Heart left ventricle (tissue), 13 donors: Measurements from ENCODE around the gene IDNK.

Experiments used
- CTCF ChIP-seq, 12 donors: fragments of 200-600 bp; sonication (generic) in 4 of 12; IDR thresholded peaks; one replicate each; pipeline versions ENCODE4 v1.5.0 to v1.8.0; 2018 to 2022; ENCODE audit warnings: antibody characterized with exemption in 12 of 12, mild to moderate bottlenecking in 5 of 12
- POLR2A ChIP-seq, 2 donors: fragments of 450-650 bp; IDR thresholded peaks; one replicate each; pipeline ENCODE4 v1.6.1; 2017; ENCODE audit warnings: antibody characterized with exemption in 2 of 2, mild to moderate bottlenecking in 2 of 2, moderate library complexity in 2 of 2
- donor health status: ischemic (EF 13 %, LVEDD 7.1; RV severe dilation, severe dysfunction).
- donor health status: DM: no; HTN: yes; CAD: no.
- donor health status: DM: no; HTN: no; CAD: no.
- donor health status: ischemic (EF 25% LVEDD 6.9; RV normal size, moderate dysfunction).
- donor health status: ischemic (EF 25% LVEDD 5.7; RV mildly dilated, moderate dysfunction).
- donor health status: ischemic (EF 35%, LVEDD 5.7; RV mildly dilated, moderate dysfunction).
- donor health status: nonischemic (EF 11% LVEDD 7.7; RV severe dilation, severe dysfunction).
- donor health status: DM: yes; HTN: yes; CAD: no.
- donor health status: PGD.
- donor health status: ischemic (EF 29% LVEDD 5.4; RV normal size, mild dysfunction).
- donor health status: nonischemic (EF 23%, LVEDD 6.1; RV moderate dilation, normal function).

GRCh38 chr9:83656032-83656680 lies 33.2 kb downstream of the IDNK start:
- TF ChIP-seq POLR2A (IDR thresholded peaks at IDR 0.05) (no peak), CTCF (IDR thresholded peaks at IDR 0.05) (no peak)
